HG03103 (cell line): ENCODE results near the gene CNPY4.
A peak's percentile ranks its signal among the peaks of the same experiment; 100 is the strongest.
"Not testable (repeated sequence)": the region's sequence is repeated elsewhere in the genome, so short reads cannot be mapped to it uniquely, and the experiment has no call there.

Experiments used
- ATAC-seq: cut with Tn5 transposase; IDR thresholded peaks from one replicate; pipeline ENCODE4 v1.9.1; 2021; ENCODE audit warnings: low read depth; ENCODE audit not compliant: unreplicated experiment

The CNPY4 gene

GRCh38 chr7:100111914-100112313 lies 7.5 kb upstream of the CNPY4 start:
- ATAC-seq: no peak

DNA sequence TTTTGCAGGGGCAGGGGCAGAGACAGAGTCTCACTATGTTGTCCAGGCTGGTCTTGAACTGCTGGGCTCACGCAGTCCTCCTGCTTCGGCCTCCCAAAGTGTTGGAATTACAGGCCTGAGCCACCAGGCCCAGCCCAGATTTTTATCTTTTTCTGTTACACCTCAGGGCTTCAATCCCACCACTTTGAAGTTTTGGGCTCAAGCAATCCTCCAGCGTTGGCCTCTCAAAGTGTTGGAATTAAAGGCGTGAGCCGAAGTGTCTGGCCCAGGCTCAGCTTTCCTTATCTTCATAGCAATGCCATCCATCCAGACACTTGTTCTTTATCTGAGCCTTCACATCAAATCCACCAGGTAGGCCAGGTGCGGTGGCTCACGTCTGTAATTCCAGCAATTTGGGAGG lies 4.4 kb upstream of the CNPY4 start:
- ATAC-seq: no peak

DNA sequence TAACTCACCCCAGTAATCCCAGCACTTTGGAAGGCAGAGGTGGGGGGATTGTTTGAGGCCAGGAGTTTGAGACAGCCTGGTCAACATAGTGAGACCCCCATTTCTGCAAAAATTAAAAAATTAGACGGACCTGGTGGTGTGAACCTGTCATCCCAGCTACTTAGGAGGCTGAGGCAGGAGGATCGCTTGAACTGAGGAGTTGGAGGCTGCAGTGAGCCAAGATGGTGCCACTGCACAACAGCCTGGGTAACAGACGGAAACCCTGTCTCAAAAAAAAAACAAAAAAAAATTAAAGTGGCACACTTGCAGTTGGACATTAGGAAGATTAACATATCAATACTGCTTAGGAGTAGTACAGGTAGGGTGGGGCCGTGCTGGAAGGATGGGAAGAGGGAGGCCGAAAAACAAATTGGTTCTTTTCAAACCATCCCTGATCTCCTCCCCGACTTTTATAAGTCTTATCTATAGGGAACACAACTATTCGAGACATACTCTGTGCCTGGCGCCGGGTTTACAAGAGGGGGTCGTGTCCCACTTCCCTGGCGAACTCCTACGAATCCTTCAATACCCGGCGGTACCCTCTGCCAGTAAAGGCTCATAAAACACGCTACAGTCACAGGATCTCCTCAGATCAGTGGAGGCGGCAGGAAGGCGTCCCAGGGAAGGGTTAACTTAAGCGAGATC lies 904 bp upstream of the CNPY4 start:
- no peak for ATAC-seq

DNA sequence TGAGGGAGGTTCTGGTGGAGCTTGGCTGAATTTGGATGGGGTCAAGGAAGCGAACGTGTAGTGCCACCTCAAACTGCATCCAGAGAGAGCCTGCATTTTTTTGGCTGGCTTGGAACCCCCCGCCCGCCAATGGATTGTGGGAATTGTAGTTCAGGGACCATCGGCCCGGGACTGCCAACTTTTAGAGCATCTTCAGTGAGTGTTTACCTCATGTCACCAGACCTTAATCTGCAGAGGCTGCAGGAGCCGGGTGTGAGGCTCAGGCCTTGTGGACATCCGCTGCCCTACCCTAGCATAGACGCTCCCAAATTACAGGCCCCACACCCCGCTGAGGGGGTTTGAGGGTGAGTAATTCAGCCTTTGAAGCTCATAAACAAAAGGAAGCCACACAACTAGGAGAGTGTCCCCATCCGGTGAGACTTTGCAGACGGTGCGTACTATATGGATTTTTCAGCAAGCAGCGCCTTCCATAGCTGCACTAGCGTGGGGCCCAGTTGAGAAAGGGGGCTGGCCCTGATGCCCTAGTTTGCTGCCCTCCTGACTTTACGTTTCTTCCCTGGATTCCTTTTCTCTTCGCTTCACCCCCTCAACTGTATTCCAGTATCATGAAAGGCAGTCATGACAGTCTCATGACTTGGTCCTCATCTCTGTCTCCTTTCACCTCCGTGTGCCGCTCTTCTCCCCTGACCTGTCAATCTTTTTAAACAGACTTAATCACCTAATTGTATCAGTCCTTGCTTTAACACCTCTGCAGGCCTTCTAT lies 717 bp downstream of the CNPY4 start:
- ATAC-seq: peak; percentile 30

DNA sequence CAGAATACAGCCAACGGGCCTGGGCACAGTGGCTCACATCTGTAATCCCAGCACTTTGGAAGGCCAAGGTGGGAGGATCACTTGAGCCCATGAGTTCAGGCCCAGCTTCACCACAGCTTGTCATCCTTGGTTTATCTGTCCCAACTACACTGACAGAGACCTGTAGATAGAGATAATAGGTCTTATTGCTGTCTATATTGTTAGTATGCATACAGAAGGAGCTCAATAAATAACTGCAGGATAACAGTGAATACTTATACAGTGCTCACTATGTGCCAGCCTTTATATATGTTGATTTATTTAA lies 1.3 kb downstream of the CNPY4 start:
- no peak for ATAC-seq

GRCh38 chr7:100122067-100122466 lies 2.6 kb downstream of the CNPY4 start:
- no peak for ATAC-seq

- no peak for ATAC-seq
Observed at GRCh38 chr7:100122568-100122967, 3.1 kb downstream of the CNPY4 start.

GRCh38 chr7:100124301-100125230 lies 5.1 kb downstream of the CNPY4 start:
- no peak for ATAC-seq

DNA sequence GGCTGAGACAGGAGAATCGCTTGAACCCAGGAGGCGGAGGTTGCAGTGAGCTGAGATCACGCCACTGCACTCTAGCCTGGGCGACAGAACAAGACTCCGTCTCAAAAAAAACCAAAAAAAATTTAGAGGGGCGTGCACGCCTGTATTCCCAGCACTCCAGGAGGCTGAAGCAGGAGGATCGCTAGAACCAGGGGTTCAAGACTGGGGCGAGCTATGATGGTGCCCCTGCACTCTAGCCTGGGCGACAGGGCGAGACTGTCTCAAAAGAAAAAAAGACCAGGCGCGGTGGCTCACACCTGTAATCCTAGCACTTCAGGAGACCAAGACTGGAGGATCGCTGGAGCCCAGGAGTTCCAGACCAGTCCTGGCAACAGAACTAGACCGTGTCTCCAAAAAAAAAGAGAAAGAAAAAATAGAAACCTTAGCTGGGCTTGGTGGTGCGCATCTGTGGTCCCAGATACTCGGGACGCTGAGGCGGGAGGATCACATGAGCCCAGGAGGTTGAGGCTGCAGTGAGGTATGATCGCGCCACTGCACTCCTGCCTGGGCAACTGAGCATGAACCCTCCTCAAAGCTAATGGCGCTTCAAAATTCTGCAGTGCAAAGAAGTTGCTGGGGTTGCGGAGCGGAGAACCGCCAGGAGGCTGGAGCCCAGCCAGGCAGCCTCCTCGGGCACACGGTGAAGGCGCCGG lies 7.0 kb downstream of the CNPY4 start:
- peak; percentile 21 for ATAC-seq

DNA sequence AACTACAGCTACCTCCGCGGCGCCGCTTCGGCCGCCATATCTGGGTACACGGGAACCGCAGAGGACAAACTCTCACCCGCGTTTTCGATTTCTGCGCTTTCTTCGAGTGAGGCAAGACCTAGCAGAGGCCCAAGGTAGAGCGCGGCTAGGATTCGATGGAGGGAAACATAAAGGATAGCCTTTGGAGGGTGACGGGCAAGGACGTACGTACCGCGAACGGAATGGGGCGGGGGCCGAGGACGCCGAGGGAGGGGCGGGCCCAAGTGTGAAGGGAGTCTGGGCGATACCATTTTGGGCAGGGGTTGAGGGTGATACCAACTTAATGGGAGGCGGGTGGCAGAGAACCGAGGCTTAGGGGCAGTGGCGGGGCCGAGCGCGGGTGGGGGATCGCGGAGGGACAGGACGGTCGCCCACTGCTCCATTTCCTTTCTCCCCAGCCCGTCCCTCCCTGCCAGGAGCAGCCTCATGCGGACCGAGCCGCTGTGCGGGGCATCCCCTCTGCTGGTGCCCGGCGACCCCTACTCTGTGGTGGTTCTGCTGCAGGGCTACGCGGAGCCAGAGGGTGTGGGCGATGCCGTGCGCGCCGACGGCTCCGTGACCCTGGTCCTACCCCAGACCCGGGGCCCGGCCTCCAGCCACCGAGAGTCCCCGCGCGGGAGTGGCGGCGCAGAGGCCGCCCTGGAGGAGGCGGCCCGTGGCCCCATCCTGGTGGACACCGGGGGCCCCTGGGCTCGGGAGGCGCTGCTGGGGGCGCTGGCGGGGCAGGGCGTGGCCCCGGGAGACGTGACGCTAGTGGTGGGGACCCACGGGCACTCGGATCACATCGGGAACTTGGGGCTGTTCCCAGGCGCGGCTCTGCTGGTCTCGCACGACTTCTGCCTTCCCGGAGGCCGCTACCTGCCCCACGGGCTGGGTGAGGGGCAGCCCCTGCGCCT lies 7.8 kb downstream of the CNPY4 start, which contains the start of gene MBLAC1:
Gene MBLAC1, plus strand, starts transcription at position 37 of the 935 bp plus-strand sequence. Its CDS starts 429 bp downstream, at position 466.
- peak; percentile 61 for ATAC-seq

DNA sequence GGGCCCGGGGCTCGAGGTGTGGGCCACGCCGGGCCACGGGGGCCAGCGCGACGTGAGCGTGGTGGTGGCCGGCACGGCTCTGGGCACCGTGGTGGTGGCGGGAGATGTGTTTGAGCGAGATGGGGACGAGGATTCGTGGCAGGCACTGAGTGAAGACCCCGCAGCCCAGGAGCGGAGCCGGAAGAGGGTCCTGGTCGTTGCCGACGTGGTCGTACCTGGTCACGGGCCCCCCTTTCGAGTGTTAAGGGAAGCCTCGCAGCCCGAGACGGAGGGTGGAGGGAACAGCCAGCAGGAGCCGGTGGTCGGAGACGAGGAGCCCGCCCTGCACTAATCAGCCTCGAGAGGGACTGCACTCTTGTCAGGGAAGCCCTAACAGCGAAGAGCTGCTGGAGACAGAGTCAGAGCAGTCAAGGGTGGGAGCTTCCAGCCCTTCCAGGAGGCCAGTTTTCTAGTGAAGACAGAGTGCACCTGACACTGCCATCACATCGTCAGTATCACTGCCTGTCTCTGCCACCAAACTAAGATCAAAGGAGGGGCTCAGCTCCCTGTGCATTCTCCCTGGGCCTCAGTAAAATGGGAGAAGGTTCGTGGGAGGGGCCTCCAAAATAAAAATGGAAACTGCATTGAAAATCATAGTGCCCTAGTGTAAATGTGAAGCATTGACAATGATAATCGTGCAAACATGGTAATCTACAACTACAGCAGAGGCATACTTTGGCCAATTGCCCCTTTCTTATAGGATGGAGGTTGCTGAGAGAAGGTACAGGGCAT lies 8.6 kb downstream of the CNPY4 start:
- ATAC-seq: no peak

GRCh38 chr7:100128637-100128963 lies 9.2 kb downstream of the CNPY4 start:
- no peak for ATAC-seq

GRCh38 chr7:100130220-100130607 lies 10.8 kb downstream of the CNPY4 start:
- not testable (repeated sequence) for ATAC-seq

DNA sequence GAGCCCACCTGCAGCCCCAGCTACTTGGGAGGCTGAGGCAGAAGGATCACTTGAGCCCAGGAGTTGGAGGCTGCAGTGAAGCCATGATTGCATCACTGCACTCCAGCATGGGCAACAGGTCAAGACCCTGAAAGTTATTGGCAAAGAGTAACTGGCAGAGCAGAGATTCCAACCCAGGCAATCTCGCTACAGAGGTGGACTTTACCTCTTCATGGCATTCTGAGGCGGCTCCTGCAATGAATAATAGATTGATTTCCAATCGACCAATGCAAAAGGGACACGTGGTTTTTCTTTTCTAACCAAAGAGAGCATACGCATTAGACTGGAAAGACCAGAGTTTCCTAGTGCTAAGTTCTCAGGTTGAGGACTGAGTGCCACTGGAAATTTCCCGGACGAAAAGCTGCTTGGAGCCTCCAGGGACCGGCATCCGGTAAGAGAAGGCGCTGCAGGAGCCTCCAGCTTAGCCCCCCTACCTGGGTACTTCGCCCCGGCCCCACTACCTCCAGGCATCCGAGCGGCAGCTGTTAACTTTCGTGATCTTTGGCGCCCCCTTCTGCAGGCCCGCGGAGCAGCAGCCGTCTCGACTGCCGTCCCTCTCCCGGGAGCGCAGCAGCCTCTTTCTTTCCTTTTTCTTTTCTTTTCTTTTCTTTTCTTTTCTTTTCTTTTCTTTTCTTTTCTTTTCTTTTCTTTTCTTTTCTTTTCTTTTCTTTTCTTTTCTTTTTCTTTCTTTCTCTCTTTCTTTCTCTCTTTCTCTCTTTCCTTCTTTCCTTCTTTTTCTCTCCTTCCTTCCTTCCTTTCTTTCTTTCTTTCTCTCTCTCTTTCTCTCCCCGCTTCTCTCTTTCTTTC lies 11.4 kb downstream of the CNPY4 start:
- no peak for ATAC-seq

DNA sequence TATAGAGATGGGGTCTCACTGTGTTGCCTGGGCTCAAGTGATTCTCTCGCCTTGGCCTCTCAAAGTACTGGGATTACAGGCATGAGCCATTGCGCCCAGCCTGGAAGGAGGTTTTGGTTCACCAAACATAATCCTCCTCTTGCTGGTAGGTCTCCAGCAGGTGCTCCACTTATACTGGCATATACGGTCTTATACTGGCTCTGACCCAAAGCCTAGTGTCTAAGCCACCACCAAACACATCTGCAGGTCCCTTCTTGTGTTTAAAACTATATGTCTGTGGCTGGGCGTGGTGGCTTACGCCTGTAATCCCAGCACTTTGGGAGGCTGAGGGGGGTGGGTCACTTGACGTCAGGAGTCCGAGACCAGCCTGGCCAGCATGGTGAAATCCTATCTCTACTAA lies 12.7 kb downstream of the CNPY4 start:
- ATAC-seq: no peak

- ATAC-seq: no peak
Observed at GRCh38 chr7:100132697-100133151, 13.3 kb downstream of the CNPY4 start.

DNA sequence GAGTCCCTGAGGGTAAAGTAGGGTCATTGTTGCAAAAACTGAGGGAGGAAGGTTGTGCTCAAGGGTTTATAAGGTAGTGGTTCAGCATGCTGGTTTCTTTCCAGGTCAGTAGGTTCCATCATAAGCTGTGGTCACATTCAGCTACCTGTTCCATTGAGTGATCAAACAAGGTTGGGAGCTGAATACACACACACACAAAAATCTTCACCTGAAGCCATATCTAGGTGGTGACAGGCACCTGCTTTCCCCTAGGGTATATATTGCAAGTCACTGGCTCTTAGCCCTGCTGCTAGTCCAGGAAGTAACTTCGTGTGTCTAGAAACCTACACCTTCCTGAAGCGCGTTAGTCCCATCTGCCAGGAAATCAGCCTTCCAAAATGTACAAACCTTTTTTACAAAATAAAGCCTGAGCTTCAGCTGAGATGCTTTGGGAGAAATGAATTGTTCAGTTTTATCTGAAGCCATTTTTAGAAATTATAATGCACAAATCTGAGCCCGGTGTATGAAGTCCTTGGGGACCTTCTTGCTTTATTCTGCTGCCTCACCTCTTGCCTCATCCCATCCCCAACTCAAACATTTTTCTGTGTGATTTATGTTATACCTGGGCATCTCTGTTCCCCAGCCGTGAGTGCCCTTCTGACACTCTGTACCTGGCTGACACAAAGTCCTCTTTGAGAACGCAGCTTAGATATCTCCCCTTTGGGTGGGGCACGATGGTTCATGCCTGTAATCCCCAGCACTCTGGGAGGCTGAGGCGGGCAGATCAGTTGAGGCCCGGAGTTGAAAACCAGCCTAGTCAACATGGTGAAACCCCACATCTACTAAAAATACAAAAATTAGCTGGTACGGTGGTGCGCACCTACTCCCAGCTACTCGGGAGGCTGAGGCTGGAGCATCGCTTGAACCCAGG lies 18.7 kb downstream of the CNPY4 start:
- ATAC-seq: no peak
